HepG2 (cell line): ENCODE data around the gene CKLF. TPM values are rescaled to one million over a fixed set of nuclear protein-coding genes. Genes with fewer than 3 reads are reported as not detected.

Experiments
- ATAC-seq: fragments of 200-7000 bp; cut with Tn5 transposase; 3 replicates; pipeline ENCODE4 v1.9.1; 2020; ENCODE audit warnings: mild to moderate bottlenecking, moderate library complexity
- BruUV-seq: library from RNA; stranded (reverse); fragments of 400-500 nt; replicated peaks from 2 replicates; lab custom pipeline; 2021; lab: Mats Ljungman, UMichigan
- CTCF ChIA-PET: fragments of 300-600 bp; formaldehyde crosslinking; extraction: SDS; loops from one replicate; lab custom pipeline; 2021; ENCODE audit warnings: low total read pairs, inconsistent platforms, low intra/inter-chr PET ratio; lab: Yijun Ruan, JAX
- POLR2A ChIA-PET: fragments of 350-600 bp; sonication (Branson Sonifier 250); formaldehyde crosslinking; loops from one replicate; lab custom pipeline; 2020; ENCODE audit warnings: antibody characterized with exemption, inconsistent platforms; lab: Yijun Ruan, JAX
- DNase-seq: peaks from one replicate; pipeline ENCODE4 v3.0.0-alpha.2; 2015; ENCODE audit warnings: low spot score
- FAIRE-seq: peaks from 3 replicates; lab custom pipeline; 2011; peaks lifted over from hg19 to GRCh38; lab: Jason Lieb, UNC
- H2AFZ ChIP-seq: one replicate; pipeline ENCODE4 v1.6.1; 2011; ENCODE audit warnings: low read length, inconsistent platforms
- H3K27ac ChIP-seq: fragments of 300-600 bp; 3 replicates; pipeline ENCODE4 v1.8.0; 2011; ENCODE audit warnings: mixed run types, mild to moderate bottlenecking, mixed read lengths, low read length, inconsistent platforms; ENCODE audit not compliant: insufficient read depth; ENCODE audit errors: extremely low read length
- H3K27me3 ChIP-seq, 2 experiments: fragments of 200-600 bp in 1 of 2; 2 replicates in 1 of 2; 3 replicates in 1 of 2; pipeline versions ENCODE4 v1.6.0 to v1.8.0; 2011; ENCODE audit warnings: low read length in 2 of 2, mild to moderate bottlenecking in 2 of 2, moderate library complexity in 2 of 2, inconsistent platforms in 1 of 2; ENCODE audit not compliant: insufficient read depth in 2 of 2, control insufficient read depth in 1 of 2
- H3K36me3 ChIP-seq, 2 experiments: fragments of 200-600 bp in 1 of 2; replicated peaks in 1 of 2; 2 replicates in 1 of 2; 3 replicates in 1 of 2; pipeline versions ENCODE4 v1.5.1 to v1.8.0; 2011; ENCODE audit warnings: low read length in 2 of 2, inconsistent platforms in 1 of 2; ENCODE audit not compliant: insufficient read depth in 2 of 2, control insufficient read depth in 1 of 2
- H3K4me1 ChIP-seq: 2 replicates; pipeline ENCODE4 v1.5.1; 2012; ENCODE audit warnings: low read length, inconsistent platforms; ENCODE audit not compliant: insufficient read depth
- H3K4me2 ChIP-seq: 2 replicates; pipeline ENCODE4 v1.6.0; 2011; ENCODE audit warnings: low read depth, low read length, inconsistent platforms
- H3K4me3 ChIP-seq, 3 experiments: fragments of 200-600 bp in 1 of 3; sonication (generic), shearing (Covaris generic) in 1 of 3; replicated peaks in 1 of 3; 2 replicates each; pipeline ENCODE4 v1.5.1; 2011 to 2016; ENCODE audit warnings: low read length in 3 of 3, inconsistent platforms in 2 of 3, low read depth in 2 of 3, mild to moderate bottlenecking in 2 of 3, control low read depth in 1 of 3, mixed read lengths in 1 of 3; ENCODE audit not compliant: insufficient read depth in 1 of 3
- H3K79me2 ChIP-seq: one replicate; pipeline ENCODE4 v1.6.1; 2011; ENCODE audit warnings: low read length, inconsistent platforms; ENCODE audit not compliant: insufficient read depth
- H3K9ac ChIP-seq: 2 replicates; pipeline ENCODE4 v1.6.0; 2011; ENCODE audit warnings: mild to moderate bottlenecking, low read depth, low read length, inconsistent platforms; ENCODE audit not compliant: insufficient read depth
- H3K9me3 ChIP-seq: 2 replicates; pipeline ENCODE4 v1.5.1; 2012; ENCODE audit warnings: mild to moderate bottlenecking, low read length
- H4K20me1 ChIP-seq: 2 replicates; pipeline ENCODE4 v1.6.0; 2011; ENCODE audit warnings: inconsistent platforms, mild to moderate bottlenecking, low read length, moderate library complexity; ENCODE audit not compliant: insufficient read depth
- ARID2 ChIP-seq: sonication (generic); formaldehyde crosslinking; IDR thresholded peaks from 2 replicates; pipeline ENCODE4 v1.8.1; 2022; ENCODE audit warnings: mild to moderate bottlenecking, missing genetic modification reagents, borderline replicate concordance
- CC2D1A ChIP-seq: sonication (generic); formaldehyde crosslinking; IDR thresholded peaks from 2 replicates; pipeline ENCODE4 v1.8.1; 2023; ENCODE audit warnings: mild to moderate bottlenecking, missing genetic modification reagents
- GABPA ChIP-seq, 2 experiments: IDR thresholded peaks; 2 replicates each; pipeline ENCODE4 v1.6.1; 2011 to 2016; ENCODE audit warnings: low read depth in 2 of 2, low read length in 1 of 2, missing biosample characterization in 1 of 2, missing genetic modification characterization in 1 of 2
- HMGA1 ChIP-seq: sonication (generic); formaldehyde crosslinking; conservative IDR thresholded peaks from 2 replicates; pipeline ENCODE4 v1.4.0; 2020; ENCODE audit warnings: missing genetic modification reagents
- KDM1A ChIP-seq: IDR thresholded peaks from 2 replicates; pipeline ENCODE4 v1.6.1; 2016; ENCODE audit warnings: missing compliant biosample characterization
- LBX2 ChIP-seq: sonication (generic); formaldehyde crosslinking; IDR thresholded peaks from 2 replicates; pipeline ENCODE4 v1.5.0; 2020; ENCODE audit warnings: missing genetic modification reagents, mild to moderate bottlenecking, borderline replicate concordance
- MTA1 ChIP-seq: sonication (generic); formaldehyde crosslinking; IDR thresholded peaks from 2 replicates; pipeline ENCODE4 v1.4.0; 2020; ENCODE audit warnings: missing genetic modification reagents, mild to moderate bottlenecking, borderline replicate concordance
- PHF8 ChIP-seq: sonication (generic); formaldehyde crosslinking; IDR thresholded peaks from 2 replicates; pipeline ENCODE4 v1.5.0; 2020; ENCODE audit warnings: missing genetic modification reagents
- RAD21 ChIP-seq: fragments of 450-650 bp; formaldehyde crosslinking; IDR thresholded peaks from 2 replicates; pipeline ENCODE4 v1.5.0; 2020; ENCODE audit warnings: mild to moderate bottlenecking
- SIN3A ChIP-seq: IDR thresholded peaks from 2 replicates; pipeline ENCODE4 v1.6.1; 2011; ENCODE audit warnings: low read depth, mild to moderate bottlenecking, control low read depth, low read length, borderline replicate concordance
- ZBTB7B ChIP-seq: sonication (generic); formaldehyde crosslinking; IDR thresholded peaks from 2 replicates; pipeline ENCODE4 v1.4.0; 2020; ENCODE audit warnings: missing genetic modification reagents
- ZEB1 ChIP-seq: IDR thresholded peaks from 2 replicates; pipeline ENCODE4 v1.6.1; 2012; ENCODE audit warnings: mild to moderate bottlenecking, low read depth, inconsistent platforms; ENCODE audit not compliant: insufficient replicate concordance
- ZNF782 ChIP-seq: sonication (generic); formaldehyde crosslinking; IDR thresholded peaks from 2 replicates; pipeline ENCODE4 v1.4.0; 2020; ENCODE audit warnings: missing genetic modification reagents, mild to moderate bottlenecking, borderline replicate concordance
- WGBS: methylation state at CpG from one replicate; pipeline ENCODE4 v1.1.6; 2017; ENCODE audit warnings: low lambda C conversion rate; 5-methylcytosine and 5-hydroxymethylcytosine counted together
- in situ Hi-C: cut with HindIII; loops from 2 replicates; pipeline ENCODE4 v1.10.0; 2017; ENCODE audit warnings: low pct_unique_long_range_greater_than_20kb; ENCODE audit not compliant: extremely low pct_ligation_motif_present
- intact Hi-C: fragments of 100-400 bp; cut with micrococcal nuclease; formaldehyde crosslinking; loops from one replicate; pipeline ENCODE4 v1.10.0; 2022; ENCODE audit not compliant: unreplicated experiment
- polyA plus RNA-seq, 8 experiments: library from polyadenylated mRNA; depleted of rRNA in 3 of 8; stranded (reverse) in 7 of 8; unstranded in 1 of 8; fragments of >200 nt; fragmentation: Illumina TruSeq in 4 of 8; extraction: Trizol in 4 of 8; gene quantifications; 2 replicates each; pipeline versions ENCODE4 v1.2.1 to v1.2.3, GENCODE V29; 2011 to 2016; ENCODE audit warnings: low read depth in 4 of 8, missing spikeins in 1 of 8, mixed read lengths in 1 of 8; ENCODE audit not compliant: insufficient read depth in 1 of 8
- total RNA-seq, 5 experiments: library from RNA; depleted of rRNA; stranded (reverse); fragments of >200 nt; fragmentation: Illumina TruSeq; extraction: Trizol; gene quantifications; 2 replicates each; pipeline ENCODE4 v1.2.3, GENCODE V29; 2016; ENCODE audit warnings: low read depth in 1 of 5
- TF ChIP-seq, protein P1 (sequence below), 2 experiments: IDR thresholded peaks; 2 replicates each; pipeline ENCODE4 v1.6.1; 2011 to 2012; ENCODE audit warnings: low read length in 2 of 2, borderline replicate concordance in 1 of 2, low read depth in 1 of 2, mild to moderate bottlenecking in 1 of 2, moderate library complexity in 1 of 2
- TF ChIP-seq, protein P2 (sequence below): IDR thresholded peaks from 2 replicates; pipeline ENCODE4 v1.6.1; 2016; ENCODE audit warnings: mild to moderate bottlenecking

Gene CKLF
- total and polyA plus RNA-seq, 2 of the 13 experiments (the other 11 are each of a cell fraction or from before 2014, with no cell fraction given) = 120 to 167 TPM

- TF ChIP-seq, protein P1, sequence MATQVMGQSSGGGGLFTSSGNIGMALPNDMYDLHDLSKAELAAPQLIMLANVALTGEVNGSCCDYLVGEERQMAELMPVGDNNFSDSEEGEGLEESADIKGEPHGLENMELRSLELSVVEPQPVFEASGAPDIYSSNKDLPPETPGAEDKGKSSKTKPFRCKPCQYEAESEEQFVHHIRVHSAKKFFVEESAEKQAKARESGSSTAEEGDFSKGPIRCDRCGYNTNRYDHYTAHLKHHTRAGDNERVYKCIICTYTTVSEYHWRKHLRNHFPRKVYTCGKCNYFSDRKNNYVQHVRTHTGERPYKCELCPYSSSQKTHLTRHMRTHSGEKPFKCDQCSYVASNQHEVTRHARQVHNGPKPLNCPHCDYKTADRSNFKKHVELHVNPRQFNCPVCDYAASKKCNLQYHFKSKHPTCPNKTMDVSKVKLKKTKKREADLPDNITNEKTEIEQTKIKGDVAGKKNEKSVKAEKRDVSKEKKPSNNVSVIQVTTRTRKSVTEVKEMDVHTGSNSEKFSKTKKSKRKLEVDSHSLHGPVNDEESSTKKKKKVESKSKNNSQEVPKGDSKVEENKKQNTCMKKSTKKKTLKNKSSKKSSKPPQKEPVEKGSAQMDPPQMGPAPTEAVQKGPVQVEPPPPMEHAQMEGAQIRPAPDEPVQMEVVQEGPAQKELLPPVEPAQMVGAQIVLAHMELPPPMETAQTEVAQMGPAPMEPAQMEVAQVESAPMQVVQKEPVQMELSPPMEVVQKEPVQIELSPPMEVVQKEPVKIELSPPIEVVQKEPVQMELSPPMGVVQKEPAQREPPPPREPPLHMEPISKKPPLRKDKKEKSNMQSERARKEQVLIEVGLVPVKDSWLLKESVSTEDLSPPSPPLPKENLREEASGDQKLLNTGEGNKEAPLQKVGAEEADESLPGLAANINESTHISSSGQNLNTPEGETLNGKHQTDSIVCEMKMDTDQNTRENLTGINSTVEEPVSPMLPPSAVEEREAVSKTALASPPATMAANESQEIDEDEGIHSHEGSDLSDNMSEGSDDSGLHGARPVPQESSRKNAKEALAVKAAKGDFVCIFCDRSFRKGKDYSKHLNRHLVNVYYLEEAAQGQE (IDR thresholded peaks at IDR 0.05; ENCODE audit: borderline replicate concordance in 1 of 2, low read depth in 1 of 2, low read length in 2 of 2) = no peak
Measured at GRCh38 chr16:66521951-66522771, 30.2 kb upstream of the CKLF start (continued).

DNA sequence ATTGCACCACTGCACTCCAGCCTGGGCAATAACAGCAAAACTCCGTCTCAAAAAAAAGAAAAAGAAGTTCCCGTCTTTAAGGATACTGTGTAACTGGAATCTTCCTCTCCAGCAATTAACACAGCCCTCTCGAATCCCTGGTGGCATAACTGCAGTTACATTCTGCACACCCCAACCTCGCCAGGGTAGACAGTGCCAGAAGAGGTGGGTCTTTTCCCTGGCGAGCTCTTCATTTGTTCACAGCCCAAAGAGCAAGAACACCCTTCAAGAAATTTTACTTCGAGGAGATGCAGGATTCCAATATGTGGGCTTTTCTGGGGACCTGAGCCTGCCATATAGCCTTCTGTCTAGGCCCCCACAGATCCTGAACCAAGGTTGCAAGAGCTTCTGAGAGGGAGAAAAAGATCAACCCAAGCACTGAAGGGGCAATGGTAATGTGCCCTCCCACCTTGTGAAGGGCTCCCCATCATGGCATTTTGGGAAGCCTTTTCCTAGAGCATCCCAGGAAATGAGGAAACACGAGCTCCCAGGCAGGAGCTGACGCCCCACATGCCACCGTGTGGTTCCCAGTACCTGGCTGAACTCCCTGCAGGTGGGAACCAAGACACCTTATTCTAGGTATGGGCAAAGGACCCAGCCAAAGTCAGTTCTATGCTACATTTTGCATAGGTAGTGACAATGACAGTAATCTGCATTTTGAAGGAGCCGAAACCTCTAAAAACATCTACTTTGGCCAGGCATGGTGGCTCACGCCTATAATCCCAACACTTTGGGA, 29.4 kb upstream of the CKLF start:
- Histone ChIP-seq H3K9ac (no peak overlapping the region), H2AFZ (no peak overlapping the region), H3K36me3 (peaks cover 7 to 17% of the 10 kb centered on the region in 2 experiments), H3K79me2 (no peaks in the 10 kb centered on the region), H3K4me3 (no peak overlapping the region), H3K4me1 (peaks cover 15% of the 10 kb centered on the region), H3K27me3 (no peaks in the 10 kb centered on the region), H3K4me2 (no peak overlapping the region), H3K27ac (no peak overlapping the region), H3K9me3 (no peaks in the 10 kb centered on the region), H4K20me1 (no peaks in the 10 kb centered on the region)
- ChIA-PET POLR2A (interaction anchor here (1.0 to 1.4 kb wide), 2 partner anchors 20 to 30 kb away, joined by 3 read pairs; partner anchors contain the start of gene CKLF), CTCF (no interaction called here)
- BruUV-seq = no TSS peak
- ATAC-seq (no peak), DNase-seq (no peak), FAIRE-seq (no peak)
- in situ Hi-C loops (no loop called here), intact Hi-C loops (no loop called here)
- TF ChIP-seq ZBTB7B = no peak
- TF ChIP-seq CC2D1A (CRISPR knock-in tag) = no peak
- no peak for TF ChIP-seq SIN3A
- no peak for TF ChIP-seq ZEB1
- TF ChIP-seq, protein P2, sequence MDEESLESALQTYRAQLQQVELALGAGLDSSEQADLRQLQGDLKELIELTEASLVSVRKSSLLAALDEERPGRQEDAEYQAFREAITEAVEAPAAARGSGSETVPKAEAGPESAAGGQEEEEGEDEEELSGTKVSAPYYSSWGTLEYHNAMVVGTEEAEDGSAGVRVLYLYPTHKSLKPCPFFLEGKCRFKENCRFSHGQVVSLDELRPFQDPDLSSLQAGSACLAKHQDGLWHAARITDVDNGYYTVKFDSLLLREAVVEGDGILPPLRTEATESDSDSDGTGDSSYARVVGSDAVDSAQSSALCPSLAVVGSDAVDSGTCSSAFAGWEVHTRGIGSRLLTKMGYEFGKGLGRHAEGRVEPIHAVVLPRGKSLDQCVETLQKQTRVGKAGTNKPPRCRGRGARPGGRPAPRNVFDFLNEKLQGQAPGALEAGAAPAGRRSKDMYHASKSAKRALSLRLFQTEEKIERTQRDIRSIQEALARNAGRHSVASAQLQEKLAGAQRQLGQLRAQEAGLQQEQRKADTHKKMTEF (CRISPR knock-in tag) = no peak
- no peak for TF ChIP-seq MTA1 (CRISPR knock-in tag)
- no peak for TF ChIP-seq ZNF782 (CRISPR knock-in tag)
- no peak for TF ChIP-seq PHF8 (CRISPR knock-in tag)
- TF ChIP-seq RAD21 (CRISPR knock-in tag) = no peak
- no peak for TF ChIP-seq HMGA1 (CRISPR knock-in tag)
- TF ChIP-seq LBX2 (CRISPR knock-in tag) = no peak
- TF ChIP-seq GABPA (IDR thresholded peaks at IDR 0.05; ENCODE audit: low read depth, low read length) = no peak
- no peak for TF ChIP-seq GABPA (CRISPR knock-in tag; IDR thresholded peaks at IDR 0.05; ENCODE audit: low read depth)
- TF ChIP-seq KDM1A (CRISPR knock-in tag) = no peak
- TF ChIP-seq ARID2 (CRISPR knock-in tag) = no peak
- 95% methylated on average over 11 of the region's 11 CpGs for WGBS
